NCI-H2171 treated with DMSO at 0.1 percent for 48 hours (cell line): Measurements from ENCODE around the gene CHAC1.

Source experiments
- DNase-seq: peaks from one replicate; lab custom pipeline; 2025; lab: John Stamatoyannopoulos, UW

CHAC1 gene

GRCh38 chr15:40923551-40923950, 29.7 kb upstream of the CHAC1 start:
- no peak for DNase-seq

- DNase-seq: peak; percentile 52
Measured at GRCh38 chr15:40925495-40925862, 27.8 kb upstream of the CHAC1 start.

- peak; percentile 58 for DNase-seq
Measured at GRCh38 chr15:40925863-40926658, 27.2 kb upstream of the CHAC1 start.

GRCh38 chr15:40926659-40927494, 26.4 kb upstream of the CHAC1 start:
- DNase-seq: no peak

DNA sequence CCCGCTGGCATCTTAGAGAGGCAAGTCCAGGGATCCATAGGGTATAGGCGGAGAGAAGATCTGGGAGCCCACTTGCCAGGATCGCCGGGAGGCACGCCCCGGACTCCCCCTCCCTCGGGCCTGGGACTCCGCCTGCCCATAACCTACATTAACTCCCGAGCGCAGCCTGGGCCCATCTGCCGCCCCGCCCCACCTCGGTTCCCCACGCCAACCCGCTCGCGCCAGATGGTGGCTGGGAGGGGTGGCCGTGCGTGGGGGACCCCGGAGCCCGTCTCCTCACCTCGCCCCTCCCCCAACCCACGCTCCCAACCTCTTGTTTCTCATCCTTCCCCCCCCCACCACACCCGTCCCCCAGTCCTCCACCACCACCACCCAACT, 25.8 kb upstream of the CHAC1 start:
- peak; percentile 82 for DNase-seq

GRCh38 chr15:40927873-40928806, 25.1 kb upstream of the CHAC1 start:
- peak; percentile 87 for DNase-seq

DNA sequence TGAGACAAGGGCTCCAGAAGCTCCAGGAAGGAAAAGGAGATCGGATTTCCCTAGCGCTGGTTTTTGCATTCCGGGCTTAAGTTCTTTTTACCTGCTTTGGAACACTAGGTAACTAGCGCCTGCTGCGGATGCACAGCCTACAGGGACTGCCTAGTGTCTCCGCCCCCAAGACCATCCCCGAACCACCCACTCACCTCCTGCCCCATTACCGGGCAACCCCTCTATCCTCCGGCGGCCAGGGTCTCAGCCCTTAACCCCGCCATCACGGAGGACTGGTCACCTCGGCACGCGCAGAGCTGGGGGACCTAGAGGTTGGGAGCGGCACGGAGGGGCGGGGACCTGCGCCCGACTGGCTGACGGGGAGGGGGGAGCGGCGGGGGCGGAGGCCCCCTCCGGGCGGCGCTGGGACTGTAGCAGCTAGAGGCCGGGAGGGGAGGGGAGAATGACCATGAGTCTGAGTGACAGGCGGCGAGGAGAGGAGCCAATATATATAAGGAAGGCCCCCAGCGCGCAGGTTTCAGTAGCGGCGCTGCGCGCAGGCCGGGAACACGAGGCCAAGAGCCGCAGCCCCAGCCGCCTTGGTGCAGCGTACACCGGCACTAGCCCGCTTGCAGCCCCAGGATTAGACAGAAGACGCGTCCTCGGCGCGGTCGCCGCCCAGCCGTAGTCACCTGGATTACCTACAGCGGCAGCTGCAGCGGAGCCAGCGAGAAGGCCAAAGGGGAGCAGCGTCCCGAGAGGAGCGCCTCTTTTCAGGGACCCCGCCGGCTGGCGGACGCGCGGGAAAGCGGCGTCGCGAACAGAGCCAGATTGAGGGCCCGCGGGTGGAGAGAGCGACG, 24.2 kb upstream of the CHAC1 start, which contains the start of gene DLL4:
TSS of gene DLL4 (plus strand) at position 520 of the 839 bp plus-strand sequence. CDS start 329 bp downstream, outside the sequence.
- peak; percentile 86 for DNase-seq

GRCh38 chr15:40929660-40930429, 23.4 kb upstream of the CHAC1 start:
- DNase-seq: peak; percentile 41

GRCh38 chr15:40930430-40931299, 22.6 kb upstream of the CHAC1 start:
- DNase-seq: peak; percentile 60

- no peak for DNase-seq
Measured at GRCh38 chr15:40931300-40932142, 21.8 kb upstream of the CHAC1 start.

DNA sequence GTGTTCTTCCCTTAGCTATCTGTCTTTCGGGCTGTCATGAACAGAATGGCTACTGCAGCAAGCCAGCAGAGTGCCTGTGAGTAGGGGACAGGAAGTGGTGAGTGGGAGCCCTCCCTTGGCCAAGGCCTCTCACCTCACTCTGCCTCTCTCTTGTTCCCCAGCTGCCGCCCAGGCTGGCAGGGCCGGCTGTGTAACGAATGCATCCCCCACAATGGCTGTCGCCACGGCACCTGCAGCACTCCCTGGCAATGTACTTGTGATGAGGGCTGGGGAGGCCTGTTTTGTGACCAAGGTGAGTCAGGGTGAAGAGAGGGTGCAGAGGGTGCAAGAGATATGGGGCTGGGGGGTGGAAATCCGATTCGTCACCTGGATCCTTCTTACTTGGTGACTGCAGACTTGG, 21.1 kb upstream of the CHAC1 start:
- no peak for DNase-seq

DNA sequence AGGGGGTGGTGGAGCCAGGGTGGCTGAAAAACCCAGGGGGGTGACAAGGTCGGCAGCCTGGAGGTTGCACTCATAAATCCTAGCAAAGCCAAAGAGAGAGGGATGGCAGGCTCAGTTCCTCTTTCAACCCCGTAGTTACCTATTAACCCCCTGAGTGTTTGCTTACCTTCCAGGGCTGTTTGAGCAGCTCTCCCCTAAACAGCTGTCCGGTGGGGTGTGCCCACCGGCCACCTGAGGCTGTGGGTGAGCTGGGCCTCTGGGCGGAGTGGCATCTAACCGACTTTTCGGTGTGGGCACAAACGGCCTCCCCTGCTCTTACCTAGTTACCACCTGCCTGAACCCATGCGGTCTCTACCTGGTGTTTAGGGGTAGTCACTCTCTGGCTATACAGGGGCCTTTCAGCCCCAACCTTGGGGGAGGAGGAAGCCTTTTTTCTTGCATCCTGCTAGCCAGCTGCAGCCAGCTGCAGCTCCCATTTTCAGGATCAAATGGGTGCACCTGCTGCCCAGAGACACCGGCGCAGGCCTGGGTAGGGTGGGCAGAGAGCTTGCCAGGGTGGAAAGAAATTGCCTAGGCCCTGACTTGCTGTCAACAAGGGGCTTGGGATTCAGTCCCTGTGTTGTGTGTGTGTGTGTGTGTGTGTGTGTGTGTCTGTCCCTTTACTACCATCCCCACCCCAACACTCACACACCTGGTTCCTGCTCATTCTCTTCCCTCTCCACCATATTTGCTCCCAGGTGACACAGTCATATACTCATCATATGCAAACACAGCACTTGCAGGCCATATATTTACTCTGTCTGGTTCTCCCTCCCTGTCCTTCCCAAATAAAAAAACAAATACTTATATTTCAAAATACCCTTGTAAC, 20.4 kb upstream of the CHAC1 start:
- no peak for DNase-seq

DNA sequence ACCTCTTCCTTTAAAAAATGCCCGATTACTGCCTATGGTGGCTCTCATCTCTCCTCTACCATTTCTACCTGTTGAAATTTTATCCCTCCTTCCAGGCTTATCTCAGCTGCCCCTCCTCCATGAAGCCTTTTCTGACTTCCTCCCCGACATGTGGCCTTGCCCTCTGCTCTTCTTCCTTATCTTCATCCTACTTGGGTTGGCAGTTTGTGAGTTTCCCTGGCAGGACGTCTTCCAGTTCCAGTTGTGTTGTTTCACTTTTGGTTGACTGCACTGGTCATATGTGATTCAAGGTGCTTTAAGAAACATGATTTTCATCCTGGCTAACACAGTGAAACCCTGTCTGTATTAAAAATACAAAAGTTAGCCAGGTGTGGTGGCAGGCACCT, 19.8 kb upstream of the CHAC1 start:
- DNase-seq: no peak

DNA sequence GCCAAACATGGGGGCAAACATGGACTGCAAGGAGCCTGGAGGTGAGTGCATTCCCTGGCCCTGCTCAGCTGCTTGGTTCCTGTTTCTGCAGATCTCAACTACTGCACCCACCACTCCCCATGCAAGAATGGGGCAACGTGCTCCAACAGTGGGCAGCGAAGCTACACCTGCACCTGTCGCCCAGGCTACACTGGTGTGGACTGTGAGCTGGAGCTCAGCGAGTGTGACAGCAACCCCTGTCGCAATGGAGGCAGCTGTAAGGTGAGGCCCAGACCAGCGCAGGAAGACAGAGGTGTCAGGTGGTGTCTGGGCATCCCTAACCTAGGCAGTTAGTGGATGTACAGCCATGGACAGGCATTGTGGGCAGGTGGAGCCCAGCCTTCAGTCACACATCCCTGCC, 18.8 kb upstream of the CHAC1 start:
- DNase-seq: no peak

GRCh38 chr15:40936234-40936708, 17.0 kb upstream of the CHAC1 start:
- no peak for DNase-seq

- peak; percentile 89 for DNase-seq
Measured at GRCh38 chr15:40936709-40937666, 16.3 kb upstream of the CHAC1 start.
